HepG2 (cell line): Measurements from ENCODE around the gene MTIF3. TPM values are rescaled to one million over a fixed set of nuclear protein-coding genes. Genes with fewer than 3 reads are reported as not detected.
A peak's percentile ranks its signal among the peaks of the same experiment; 100 is the strongest.

Experiments
- FLYWCH1 ChIP-seq: sonication (generic); formaldehyde crosslinking; IDR thresholded peaks from 2 replicates; pipeline ENCODE4 v1.8.1; 2023; ENCODE audit warnings: mild to moderate bottlenecking, missing genetic modification reagents
- FOXO1 ChIP-seq: sonication (generic); formaldehyde crosslinking; IDR thresholded peaks from 2 replicates; pipeline ENCODE4 v1.4.0; 2020; ENCODE audit warnings: missing genetic modification reagents
- GATAD1 ChIP-seq: IDR thresholded peaks from 2 replicates; pipeline ENCODE4 v1.6.1; 2016; ENCODE audit warnings: missing genetic modification reagents, missing compliant biosample characterization
- HOXA3 ChIP-seq: sonication (generic); formaldehyde crosslinking; IDR thresholded peaks from 2 replicates; pipeline ENCODE4 v1.5.0; 2020; ENCODE audit warnings: missing genetic modification reagents
- MAFK ChIP-seq, 2 experiments: IDR thresholded peaks in 1 of 2; conservative IDR thresholded peaks in 1 of 2; 2 replicates each; pipeline ENCODE4 v1.6.1; 2011; ENCODE audit warnings: improper control_type of control experiment in 2 of 2, low read length in 2 of 2
- MBD4 ChIP-seq: IDR thresholded peaks from 2 replicates; pipeline ENCODE4 v1.6.1; 2012; ENCODE audit warnings: low read length, inconsistent platforms, borderline replicate concordance
- RARA ChIP-seq: IDR thresholded peaks from 2 replicates; pipeline ENCODE4 v1.6.1; 2016; ENCODE audit warnings: missing genetic modification reagents, missing compliant biosample characterization
- RARG ChIP-seq: sonication (generic); formaldehyde crosslinking; IDR thresholded peaks from 2 replicates; pipeline ENCODE4 v1.4.0; 2020; ENCODE audit warnings: low read depth, mild to moderate bottlenecking, missing genetic modification reagents
- RNF2 ChIP-seq: fragments of 450-650 bp; conservative IDR thresholded peaks from 2 replicates; pipeline ENCODE4 v1.6.1; 2016; ENCODE audit warnings: low read depth
- SOX13 ChIP-seq, 3 experiments: fragments of 450-650 bp in 1 of 3; sonication (generic) in 1 of 3; formaldehyde crosslinking in 1 of 3; IDR thresholded peaks in 2 of 3; conservative IDR thresholded peaks in 1 of 3; 2 replicates each; pipeline versions ENCODE4 v1.5.0 to v1.6.1; 2016 to 2020; ENCODE audit warnings: antibody characterized with exemption in 1 of 3, mild to moderate bottlenecking in 1 of 3, missing compliant biosample characterization in 1 of 3, missing genetic modification reagents in 1 of 3, moderate library complexity in 1 of 3
- U2AF1 ChIP-seq: fragments of 200-400 bp; formaldehyde crosslinking; optimal IDR thresholded peaks from 2 replicates; pipeline ENCODE3; 2017; ENCODE audit warnings: mild to moderate bottlenecking, low read depth, low read length
- ZNF468 ChIP-seq: sonication (generic); formaldehyde crosslinking; IDR thresholded peaks from 2 replicates; pipeline ENCODE4 v1.8.0; 2022; ENCODE audit warnings: mild to moderate bottlenecking, moderate library complexity, missing genetic modification reagents
- ZNF501 ChIP-seq: sonication (generic); formaldehyde crosslinking; IDR thresholded peaks from 2 replicates; pipeline ENCODE4 v1.5.1; 2020; ENCODE audit warnings: mild to moderate bottlenecking, moderate library complexity, missing genetic modification reagents
- ZNF761 ChIP-seq: sonication (generic); formaldehyde crosslinking; conservative IDR thresholded peaks from 2 replicates; pipeline ENCODE4 v1.4.0; 2020; ENCODE audit warnings: mild to moderate bottlenecking, missing genetic modification reagents
- polyA plus RNA-seq, 8 experiments: library from polyadenylated mRNA; depleted of rRNA in 3 of 8; stranded (reverse) in 7 of 8; unstranded in 1 of 8; fragments of >200 nt; fragmentation: Illumina TruSeq in 4 of 8; extraction: Trizol in 4 of 8; gene quantifications; 2 replicates each; pipeline versions ENCODE4 v1.2.1 to v1.2.3, GENCODE V29; 2011 to 2016; ENCODE audit warnings: low read depth in 4 of 8, missing spikeins in 1 of 8, mixed read lengths in 1 of 8; ENCODE audit not compliant: insufficient read depth in 1 of 8
- total RNA-seq, 5 experiments: library from RNA; depleted of rRNA; stranded (reverse); fragments of >200 nt; fragmentation: Illumina TruSeq; extraction: Trizol; gene quantifications; 2 replicates each; pipeline ENCODE4 v1.2.3, GENCODE V29; 2016; ENCODE audit warnings: low read depth in 1 of 5
- TF ChIP-seq, protein P1 (sequence below): sonication (generic); formaldehyde crosslinking; IDR thresholded peaks from 2 replicates; pipeline ENCODE4 v1.5.1; 2020; ENCODE audit warnings: missing genetic modification reagents, mild to moderate bottlenecking, borderline replicate concordance
- TF ChIP-seq, protein P2 (sequence below): sonication (generic); formaldehyde crosslinking; IDR thresholded peaks from 2 replicates; pipeline ENCODE4 v1.4.0; 2020; ENCODE audit warnings: missing genetic modification reagents
- TF ChIP-seq, protein P3 (sequence below): sonication (generic); formaldehyde crosslinking; IDR thresholded peaks from 2 replicates; pipeline ENCODE4 v1.8.0; 2022; ENCODE audit warnings: mild to moderate bottlenecking, missing genetic modification reagents, borderline replicate concordance
- TF ChIP-seq, protein P4 (sequence below), 2 experiments: fragments of 450-650 bp in 1 of 2; sonication (generic) in 1 of 2; formaldehyde crosslinking; IDR thresholded peaks; 2 replicates each; pipeline versions ENCODE4 v1.5.0 to v1.8.0; 2020 to 2022; ENCODE audit warnings: mild to moderate bottlenecking in 1 of 2, missing genetic modification reagents in 1 of 2
- TF ChIP-seq, protein P5 (sequence below): IDR thresholded peaks from 2 replicates; pipeline ENCODE4 v1.6.1; 2018; ENCODE audit warnings: missing genetic modification reagents
- TF ChIP-seq, protein P6 (sequence below): sonication (generic); formaldehyde crosslinking; IDR thresholded peaks from 2 replicates; pipeline ENCODE4 v1.4.0; 2020; ENCODE audit warnings: missing genetic modification reagents

Gene MTIF3
- total and polyA plus RNA-seq, 2 of the 13 experiments (the other 11 are each of a cell fraction or from before 2014, with no cell fraction given): 33.7 to 40.6 TPM

DNA sequence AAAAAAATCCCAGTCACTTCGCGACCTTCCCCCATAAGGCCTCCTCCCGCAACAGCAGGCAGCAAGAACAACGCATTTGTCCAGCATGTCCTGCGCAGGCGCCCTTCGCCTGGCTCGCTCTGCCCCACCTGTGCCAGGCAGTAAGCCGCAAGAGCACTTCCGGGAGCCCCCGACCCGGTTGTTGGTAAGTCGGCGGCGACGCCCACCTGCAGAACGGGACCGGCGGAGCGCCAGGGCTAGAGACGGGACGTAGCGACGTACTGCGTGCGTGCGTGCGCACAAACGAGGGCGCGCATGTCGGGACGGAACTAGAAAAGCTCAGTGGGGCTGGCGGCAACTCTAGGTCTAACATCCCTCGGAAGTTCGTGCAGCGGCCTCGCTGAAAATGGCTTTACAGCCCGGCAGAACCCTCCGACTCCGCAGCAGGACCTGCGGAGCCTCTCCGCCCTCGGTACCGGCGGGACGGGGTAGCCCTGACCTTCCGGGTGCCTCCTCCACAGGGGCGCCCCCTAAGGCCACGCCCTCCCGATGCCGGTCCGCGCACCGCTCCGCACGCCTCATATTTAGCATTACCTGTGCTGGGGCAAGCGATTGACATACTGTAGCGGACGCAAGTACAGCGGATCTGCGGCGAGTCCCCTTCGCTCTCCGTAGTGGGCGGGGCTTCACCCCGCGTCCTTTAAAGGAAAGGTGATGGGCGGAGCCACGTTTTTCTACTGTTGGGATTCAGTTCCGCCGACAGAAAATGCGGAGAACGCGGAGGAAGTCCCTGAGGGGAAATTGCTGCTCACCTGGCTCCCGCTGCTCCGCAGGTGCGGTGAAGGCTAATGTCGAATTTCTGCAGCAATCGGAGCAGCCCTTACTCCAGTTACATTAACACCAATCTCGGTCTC is at the start of gene MTIF3 (continued):
- TF ChIP-seq FOXO1 (peak; percentile 43; the same call in 1 of the 2 replicates), ZNF761 (CRISPR knock-in tag) (peak; percentile 87), U2AF1 (peak; percentile 81), MBD4 (no peak), RARA (CRISPR knock-in tag) (no peak; the same call in 1 of the 2 replicates), MAFK (conservative IDR thresholded peaks at IDR 0.05 in 1 of 2, IDR thresholded peaks at IDR 0.05 in 1 of 2; ENCODE audit: low read length in 2 of 2) (no peak), GATAD1 (CRISPR knock-in tag) (peak; percentile 86), HOXA3 (CRISPR knock-in tag) (peak; percentile 87), ZNF501 (CRISPR knock-in tag) (peak; percentile 94), RNF2 (no peak; the same call in 1 of the 2 replicates), FLYWCH1 (no peak), SOX13 (IDR thresholded peaks at IDR 0.05) (no peak), SOX13 (CRISPR knock-in tag; conservative IDR thresholded peaks at IDR 0.05 in 1 of 2, IDR thresholded peaks at IDR 0.05 in 1 of 2) (peak in 1 of 2 experiments; percentile 35; a peak in 1 of 4 replicates), RARG (CRISPR knock-in tag) (0 out of 2 replicates have a peak, but pooled peaks have one; percentile 42), ZNF468 (CRISPR knock-in tag) (no peak; the same call in 1 of the 2 replicates)
- TF ChIP-seq, protein P1, sequence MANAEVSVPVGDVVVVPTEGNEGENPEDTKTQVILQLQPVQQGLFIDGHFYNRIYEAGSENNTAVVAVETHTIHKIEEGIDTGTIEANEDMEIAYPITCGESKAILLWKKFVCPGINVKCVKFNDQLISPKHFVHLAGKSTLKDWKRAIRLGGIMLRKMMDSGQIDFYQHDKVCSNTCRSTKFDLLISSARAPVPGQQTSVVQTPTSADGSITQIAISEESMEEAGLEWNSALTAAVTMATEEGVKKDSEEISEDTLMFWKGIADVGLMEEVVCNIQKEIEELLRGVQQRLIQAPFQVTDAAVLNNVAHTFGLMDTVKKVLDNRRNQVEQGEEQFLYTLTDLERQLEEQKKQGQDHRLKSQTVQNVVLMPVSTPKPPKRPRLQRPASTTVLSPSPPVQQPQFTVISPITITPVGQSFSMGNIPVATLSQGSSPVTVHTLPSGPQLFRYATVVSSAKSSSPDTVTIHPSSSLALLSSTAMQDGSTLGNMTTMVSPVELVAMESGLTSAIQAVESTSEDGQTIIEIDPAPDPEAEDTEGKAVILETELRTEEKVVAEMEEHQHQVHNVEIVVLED: peak; percentile 100
- TF ChIP-seq, protein P2, sequence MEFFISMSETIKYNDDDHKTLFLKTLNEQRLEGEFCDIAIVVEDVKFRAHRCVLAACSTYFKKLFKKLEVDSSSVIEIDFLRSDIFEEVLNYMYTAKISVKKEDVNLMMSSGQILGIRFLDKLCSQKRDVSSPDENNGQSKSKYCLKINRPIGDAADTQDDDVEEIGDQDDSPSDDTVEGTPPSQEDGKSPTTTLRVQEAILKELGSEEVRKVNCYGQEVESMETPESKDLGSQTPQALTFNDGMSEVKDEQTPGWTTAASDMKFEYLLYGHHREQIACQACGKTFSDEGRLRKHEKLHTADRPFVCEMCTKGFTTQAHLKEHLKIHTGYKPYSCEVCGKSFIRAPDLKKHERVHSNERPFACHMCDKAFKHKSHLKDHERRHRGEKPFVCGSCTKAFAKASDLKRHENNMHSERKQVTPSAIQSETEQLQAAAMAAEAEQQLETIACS (CRISPR knock-in tag): peak; percentile 90
- TF ChIP-seq, protein P3, sequence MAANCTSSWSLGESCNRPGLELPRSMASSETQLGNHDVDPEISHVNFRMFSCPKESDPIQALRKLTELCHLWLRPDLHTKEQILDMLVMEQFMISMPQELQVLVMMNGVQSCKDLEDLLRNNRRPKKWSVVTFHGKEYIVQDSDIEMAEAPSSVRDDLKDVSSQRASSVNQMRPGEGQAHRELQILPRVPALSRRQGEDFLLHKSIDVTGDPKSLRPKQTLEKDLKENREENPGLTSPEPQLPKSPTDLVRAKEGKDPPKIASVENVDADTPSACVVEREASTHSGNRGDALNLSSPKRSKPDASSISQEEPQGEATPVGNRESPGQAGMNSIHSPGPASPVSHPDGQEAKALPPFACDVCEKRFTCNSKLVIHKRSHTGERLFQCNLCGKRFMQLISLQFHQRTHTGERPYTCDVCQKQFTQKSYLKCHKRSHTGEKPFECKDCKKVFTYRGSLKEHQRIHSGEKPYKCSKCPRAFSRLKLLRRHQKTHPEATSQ: no peak; the same call in 1 of the 2 replicates
- TF ChIP-seq, protein P4, sequence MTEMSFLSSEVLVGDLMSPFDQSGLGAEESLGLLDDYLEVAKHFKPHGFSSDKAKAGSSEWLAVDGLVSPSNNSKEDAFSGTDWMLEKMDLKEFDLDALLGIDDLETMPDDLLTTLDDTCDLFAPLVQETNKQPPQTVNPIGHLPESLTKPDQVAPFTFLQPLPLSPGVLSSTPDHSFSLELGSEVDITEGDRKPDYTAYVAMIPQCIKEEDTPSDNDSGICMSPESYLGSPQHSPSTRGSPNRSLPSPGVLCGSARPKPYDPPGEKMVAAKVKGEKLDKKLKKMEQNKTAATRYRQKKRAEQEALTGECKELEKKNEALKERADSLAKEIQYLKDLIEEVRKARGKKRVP (CRISPR knock-in tag; IDR thresholded peaks at IDR 0.05): 0 out of 4 replicates have a peak, but pooled peaks of 1 of the 2 experiments have one; percentile 29
- TF ChIP-seq, protein P5, sequence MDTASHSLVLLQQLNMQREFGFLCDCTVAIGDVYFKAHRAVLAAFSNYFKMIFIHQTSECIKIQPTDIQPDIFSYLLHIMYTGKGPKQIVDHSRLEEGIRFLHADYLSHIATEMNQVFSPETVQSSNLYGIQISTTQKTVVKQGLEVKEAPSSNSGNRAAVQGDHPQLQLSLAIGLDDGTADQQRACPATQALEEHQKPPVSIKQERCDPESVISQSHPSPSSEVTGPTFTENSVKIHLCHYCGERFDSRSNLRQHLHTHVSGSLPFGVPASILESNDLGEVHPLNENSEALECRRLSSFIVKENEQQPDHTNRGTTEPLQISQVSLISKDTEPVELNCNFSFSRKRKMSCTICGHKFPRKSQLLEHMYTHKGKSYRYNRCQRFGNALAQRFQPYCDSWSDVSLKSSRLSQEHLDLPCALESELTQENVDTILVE (CRISPR knock-in tag): peak; percentile 100
- TF ChIP-seq, protein P6, sequence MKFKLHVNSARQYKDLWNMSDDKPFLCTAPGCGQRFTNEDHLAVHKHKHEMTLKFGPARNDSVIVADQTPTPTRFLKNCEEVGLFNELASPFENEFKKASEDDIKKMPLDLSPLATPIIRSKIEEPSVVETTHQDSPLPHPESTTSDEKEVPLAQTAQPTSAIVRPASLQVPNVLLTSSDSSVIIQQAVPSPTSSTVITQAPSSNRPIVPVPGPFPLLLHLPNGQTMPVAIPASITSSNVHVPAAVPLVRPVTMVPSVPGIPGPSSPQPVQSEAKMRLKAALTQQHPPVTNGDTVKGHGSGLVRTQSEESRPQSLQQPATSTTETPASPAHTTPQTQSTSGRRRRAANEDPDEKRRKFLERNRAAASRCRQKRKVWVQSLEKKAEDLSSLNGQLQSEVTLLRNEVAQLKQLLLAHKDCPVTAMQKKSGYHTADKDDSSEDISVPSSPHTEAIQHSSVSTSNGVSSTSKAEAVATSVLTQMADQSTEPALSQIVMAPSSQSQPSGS (CRISPR knock-in tag): peak; percentile 56; the same call in 1 of the 2 replicates
